ENCODE results near the gene CDH23. TPM values are rescaled to one million over a fixed set of nuclear protein-coding genes. Genes with fewer than 3 reads are reported as not detected.

The CDH23 gene
- total and polyA plus RNA-seq, 10 of the 15 experiments (the other 5 are each of a cell fraction or from before 2014, with no cell fraction given) = 0.09 to 0.40 (median 0.15) TPM; not detected in 1

- H4K20me1 ChIP-seq (ENCODE audit: control insufficient read depth, insufficient read depth) = no peaks in the 10 kb centered on the region
- no peaks in the 10 kb centered on the region for H3K4me1 ChIP-seq (ENCODE audit: control insufficient read depth, insufficient read depth, low read length)
- peaks cover 2 to 5% of the 10 kb centered on the region in 2 experiments; a peak in 2 of 4 replicates for H3K27me3 ChIP-seq (replicated peaks in 1 of 2; ENCODE audit: control insufficient read depth in 2 of 2, insufficient read depth in 2 of 2, low read length in 1 of 2)
- intact Hi-C loops (cut with micrococcal nuclease; ENCODE audit: unreplicated experiment) (no loop called here), in situ Hi-C loops (cut with MboI) (no loop called here)
- H3K9ac ChIP-seq (ENCODE audit: control insufficient read depth, insufficient read depth, low read length) = no peak overlapping the region
- ChIA-PET POLR2A (no interaction called here), RAD21 (ENCODE audit: unreplicated experiment) (no interaction called here), SMC1A (ENCODE audit: uncharacterized antibody, unreplicated experiment) (no interaction called here), CTCF (interaction anchor here (0.6 kb wide), 1 partner anchor 45 kb away, joined by 3 read pairs; no protein-coding TSS in a partner anchor)
- H2AFZ ChIP-seq (ENCODE audit: control insufficient read depth, low read depth, low read length) = no peak overlapping the region
- WGBS (ENCODE audit: insufficient coverage, insufficient replicate concordance, low lambda C conversion rate, missing lambda C conversion rate) = 49% methylated on average over 5 of the region's 5 CpGs
- no peaks in the 10 kb centered on the region for H3K9me3 ChIP-seq (replicated peaks; ENCODE audit: control insufficient read depth, insufficient read depth, low read length)
- H3K79me2 ChIP-seq (ENCODE audit: control insufficient read depth, insufficient read depth, low read length) = no peaks in the 10 kb centered on the region
- no peak overlapping the region for H3K27ac ChIP-seq (ENCODE audit: control insufficient read depth, insufficient read depth)
- BruUV-seq (replicated peaks) = no TSS peak
- no peak overlapping the region for H3K4me2 ChIP-seq (ENCODE audit: control insufficient read depth, insufficient read depth)
- no peaks in the 10 kb centered on the region for H3K36me3 ChIP-seq (ENCODE audit: control insufficient read depth in 2 of 2, insufficient read depth in 2 of 2, low read length in 1 of 2)
- H3K4me3 ChIP-seq = no peak overlapping the region
- FAIRE-seq (no peak), DNase-seq (ENCODE audit: low read depth, low spot score) (no peak), ATAC-seq (no peak)
- no peak for TF ChIP-seq FOXM1 (IDR thresholded peaks at IDR 0.05; ENCODE audit: low read depth, low read length)
- no peak for TF ChIP-seq POLR2AphosphoS2 (IDR thresholded peaks at IDR 0.05; ENCODE audit: low read depth, low read length)
- no peak for TF ChIP-seq CREM (IDR thresholded peaks at IDR 0.05; ENCODE audit: low read depth)
- no peak for TF ChIP-seq CUX1 (IDR thresholded peaks at IDR 0.05; ENCODE audit: insufficient replicate concordance, low read depth, low read length)
- TF ChIP-seq EED (IDR thresholded peaks at IDR 0.05; ENCODE audit: low read depth) = no peak
- no peak for TF ChIP-seq SMAD1 (IDR thresholded peaks at IDR 0.05; ENCODE audit: low read depth, partially characterized antibody)
- TF ChIP-seq SUZ12 (IDR thresholded peaks at IDR 0.05; ENCODE audit: unreplicated experiment) = no peak
- TF ChIP-seq KLF5 (IDR thresholded peaks at IDR 0.05; ENCODE audit: partially characterized antibody) = no peak
- TF ChIP-seq NBN (IDR thresholded peaks at IDR 0.05) = no peak
- TF ChIP-seq LARP7 (IDR thresholded peaks at IDR 0.05) = no peak
- no peak for TF ChIP-seq MYB (IDR thresholded peaks at IDR 0.05; ENCODE audit: borderline replicate concordance, low read depth, low read length)
- no peak for TF ChIP-seq ESRRA (IDR thresholded peaks at IDR 0.05; ENCODE audit: low read length)
- no peak for TF ChIP-seq HDAC2 (IDR thresholded peaks at IDR 0.05)
- no peak for TF ChIP-seq MEF2B (IDR thresholded peaks at IDR 0.05; ENCODE audit: partially characterized antibody, poor library complexity, severe bottlenecking)
- no peak for TF ChIP-seq SIX5 (IDR thresholded peaks at IDR 0.05; ENCODE audit: low read depth, low read length, severe bottlenecking)
These were observed 187.7 kb downstream of the CDH23 start for GRCh38 chr10:71584461-71584860.

Data from GM12878 (cell line).